Peyer's patch (tissue), 4 donors: ENCODE measurements around the gene OR5M8. TPM values are rescaled to one million over a fixed set of nuclear protein-coding genes. Genes with fewer than 3 reads are reported as not detected.

Source experiments
- DNase-seq, 3 donors: peaks; one replicate each; pipeline ENCODE4 v3.0.0-alpha.2; 2017 to 2019
- H3K27ac ChIP-seq, 4 donors: fragments of 200-600 bp; sonication (generic); one replicate each; pipeline ENCODE4 v1.5.1; 2016 to 2019
- H3K27me3 ChIP-seq, 2 donors: fragments of 200-600 bp; sonication (generic); one replicate each; pipeline ENCODE4 v1.5.1; 2019
- H3K36me3 ChIP-seq, 3 donors: fragments of 200-600 bp; sonication (generic); one replicate each; pipeline ENCODE4 v1.5.1; 2016 to 2019
- H3K4me1 ChIP-seq, 4 donors: fragments of 200-600 bp; sonication (generic); one replicate each; pipeline ENCODE4 v1.5.1; 2016 to 2019
- H3K4me3 ChIP-seq, 4 donors: fragments of 200-600 bp; sonication (generic); 1 replicate in 3 of 4; 2 replicates in 1 of 4; pipeline ENCODE4 v1.5.1; 2016 to 2019; ENCODE audit warnings: mild to moderate bottlenecking in 1 of 4
- H3K9me3 ChIP-seq, 4 donors: fragments of 200-600 bp; sonication (generic); one replicate each; pipeline ENCODE4 v1.5.1; 2016 to 2019; ENCODE audit warnings: mild to moderate bottlenecking in 1 of 4
- CTCF ChIP-seq, 6 experiments: fragments of 450-650 bp in 4 of 6; fragments of 200-600 bp in 2 of 6; sonication (generic) in 1 of 6; IDR thresholded peaks; one replicate each; pipeline ENCODE4 v1.5.1; 2017 to 2019; ENCODE audit warnings: antibody characterized with exemption in 6 of 6, mild to moderate bottlenecking in 3 of 6, moderate library complexity in 1 of 6
- POLR2A ChIP-seq, 2 donors: fragments of 450-650 bp; IDR thresholded peaks; one replicate each; pipeline ENCODE4 v1.5.1; 2017; ENCODE audit warnings: antibody characterized with exemption in 2 of 2, mild to moderate bottlenecking in 2 of 2, moderate library complexity in 2 of 2
- total RNA-seq, 4 donors: library from RNA; depleted of rRNA; stranded (reverse); fragments of >200 nt; gene quantifications; one replicate each; pipeline ENCODE4 v1.1.0, GENCODE V29; 2016

Gene OR5M8
- total RNA-seq, 4 donors from 2014 or later: not detected

GRCh38 chr11:56457076-56457475, 34.1 kb downstream of the OR5M8 start:
- Histone ChIP-seq H3K36me3 (no peaks in the 10 kb centered on the region), H3K27me3 (no peaks in the 10 kb centered on the region), H3K9me3 (no peaks in the 10 kb centered on the region), H3K27ac (no peak overlapping the region), H3K4me1 (no peaks in the 10 kb centered on the region), H3K4me3 (no peak overlapping the region)
- TF ChIP-seq CTCF (IDR thresholded peaks at IDR 0.05) (no peak), POLR2A (IDR thresholded peaks at IDR 0.05) (no peak)
- no peak for DNase-seq

GRCh38 chr11:56453521-56453920, 37.6 kb downstream of the OR5M8 start:
- H3K4me3 ChIP-seq: no peak overlapping the region
- DNase-seq: no peak
- TF ChIP-seq POLR2A (IDR thresholded peaks at IDR 0.05) (no peak), CTCF (IDR thresholded peaks at IDR 0.05) (no peak)
- no peaks in the 10 kb centered on the region for H3K27me3 ChIP-seq
- no peak overlapping the region for H3K27ac ChIP-seq
- H3K9me3 ChIP-seq: no peaks in the 10 kb centered on the region
- H3K4me1 ChIP-seq: no peaks in the 10 kb centered on the region
- H3K36me3 ChIP-seq: no peaks in the 10 kb centered on the region

Other genes with a start within 250 kb of the OR5M8 start
- gene OR5T3, start 239.1 kb downstream of the OR5M8 start, total RNA-seq: not detected
- not detected for gene OR5T1, start 217.2 kb downstream of the OR5M8 start, total RNA-seq
- gene OR8H1, start 199.1 kb downstream of the OR5M8 start, total RNA-seq: not detected
- gene OR8K3, start 176.2 kb downstream of the OR5M8 start, total RNA-seq: not detected
- not detected for gene OR8K1, start 145.3 kb downstream of the OR5M8 start, total RNA-seq
- gene OR8J1, start 137.1 kb downstream of the OR5M8 start, total RNA-seq: not detected
- not detected for gene OR8U1, start 115.7 kb downstream of the OR5M8 start, total RNA-seq
- gene OR5AL1, start 78.7 kb downstream of the OR5M8 start, total RNA-seq: not detected
- gene OR5M3, start 18.0 kb downstream of the OR5M8 start, total RNA-seq: not detected
- gene OR5M11, start 51.9 kb upstream of the OR5M8 start, total RNA-seq: not detected
- not detected for gene OR5M10, start 86.4 kb upstream of the OR5M8 start, total RNA-seq
- gene OR5M1, start 123.5 kb upstream of the OR5M8 start, total RNA-seq: not detected
- not detected for gene OR5AP2, start 151.1 kb upstream of the OR5M8 start, total RNA-seq
- not detected for gene OR5AR1, start 172.3 kb upstream of the OR5M8 start, total RNA-seq
- gene OR9G1, start 207.7 kb upstream of the OR5M8 start, total RNA-seq: not detected